GM08714 (cell line): ENCODE data around the gene MRPS12.

Experiments used
- H3K4me3 ChIP-seq: fragments of 200-500 bp; sonication (Bioruptor generic); 2 replicates; pipeline ENCODE4 v1.5.1; 2014; ENCODE audit warnings: mild to moderate bottlenecking, low read length, inconsistent platforms
- ZNF274 ChIP-seq: IDR thresholded peaks from 2 replicates; pipeline ENCODE4 v1.6.1; 2012; ENCODE audit warnings: mild to moderate bottlenecking, low read depth, low read length

MRPS12 gene

GRCh38 chr19:38901683-38902082 lies 29.1 kb upstream of the MRPS12 start:
- H3K4me3 ChIP-seq = no peak overlapping the region
- TF ChIP-seq ZNF274 = no peak

- no peak for TF ChIP-seq ZNF274
- no peak overlapping the region for H3K4me3 ChIP-seq
Measured at GRCh38 chr19:38904581-38905539, 25.9 kb upstream of the MRPS12 start.

GRCh38 chr19:38905620-38906019 lies 25.1 kb upstream of the MRPS12 start:
- no peak for TF ChIP-seq ZNF274
- no peak overlapping the region for H3K4me3 ChIP-seq

GRCh38 chr19:38907227-38907626 lies 23.5 kb upstream of the MRPS12 start:
- no peak overlapping the region for H3K4me3 ChIP-seq
- TF ChIP-seq ZNF274 = no peak

- no peak overlapping the region for H3K4me3 ChIP-seq
Measured at GRCh38 chr19:38907670-38908069, 23.1 kb upstream of the MRPS12 start.

GRCh38 chr19:38908911-38909310 lies 21.8 kb upstream of the MRPS12 start:
- no peak overlapping the region for H3K4me3 ChIP-seq
- no peak for TF ChIP-seq ZNF274

More at GRCh38 chr19:38907670-38908069, 23.1 kb upstream of the MRPS12 start:
- TF ChIP-seq ZNF274 = peak; percentile 54

GRCh38 chr19:38910488-38910887 lies 20.3 kb upstream of the MRPS12 start:
- no peak for TF ChIP-seq ZNF274
- H3K4me3 ChIP-seq = no peak overlapping the region

GRCh38 chr19:38911388-38912001 lies 19.2 kb upstream of the MRPS12 start:
- TF ChIP-seq ZNF274 = no peak
- no peak overlapping the region for H3K4me3 ChIP-seq

GRCh38 chr19:38912600-38913514 lies 17.9 kb upstream of the MRPS12 start:
- TF ChIP-seq ZNF274 = no peak
- no peak overlapping the region for H3K4me3 ChIP-seq

- H3K4me3 ChIP-seq = no peak overlapping the region
- TF ChIP-seq ZNF274 = no peak
Measured at GRCh38 chr19:38913958-38914357, 16.8 kb upstream of the MRPS12 start.

GRCh38 chr19:38915329-38916321 lies 15.1 kb upstream of the MRPS12 start:
- TF ChIP-seq ZNF274 = no peak

GRCh38 chr19:38917516-38917915 lies 13.2 kb upstream of the MRPS12 start:
- no peak overlapping the region for H3K4me3 ChIP-seq
- TF ChIP-seq ZNF274 = no peak

More at GRCh38 chr19:38915329-38916321, 15.1 kb upstream of the MRPS12 start:
- H3K4me3 ChIP-seq = no peak overlapping the region

GRCh38 chr19:38917921-38918491 lies 12.7 kb upstream of the MRPS12 start:
- no peak for TF ChIP-seq ZNF274
- H3K4me3 ChIP-seq = no peak overlapping the region
